ENCODE results near the gene LSM14B. TPM values are rescaled to one million over a fixed set of nuclear protein-coding genes. Genes with fewer than 3 reads are reported as not detected.
A peak's percentile ranks its signal among the peaks of the same experiment; 100 is the strongest.

LSM14B gene
- total RNA-seq, 1 experiment from 2014 or later = 86.4 TPM

DNA sequence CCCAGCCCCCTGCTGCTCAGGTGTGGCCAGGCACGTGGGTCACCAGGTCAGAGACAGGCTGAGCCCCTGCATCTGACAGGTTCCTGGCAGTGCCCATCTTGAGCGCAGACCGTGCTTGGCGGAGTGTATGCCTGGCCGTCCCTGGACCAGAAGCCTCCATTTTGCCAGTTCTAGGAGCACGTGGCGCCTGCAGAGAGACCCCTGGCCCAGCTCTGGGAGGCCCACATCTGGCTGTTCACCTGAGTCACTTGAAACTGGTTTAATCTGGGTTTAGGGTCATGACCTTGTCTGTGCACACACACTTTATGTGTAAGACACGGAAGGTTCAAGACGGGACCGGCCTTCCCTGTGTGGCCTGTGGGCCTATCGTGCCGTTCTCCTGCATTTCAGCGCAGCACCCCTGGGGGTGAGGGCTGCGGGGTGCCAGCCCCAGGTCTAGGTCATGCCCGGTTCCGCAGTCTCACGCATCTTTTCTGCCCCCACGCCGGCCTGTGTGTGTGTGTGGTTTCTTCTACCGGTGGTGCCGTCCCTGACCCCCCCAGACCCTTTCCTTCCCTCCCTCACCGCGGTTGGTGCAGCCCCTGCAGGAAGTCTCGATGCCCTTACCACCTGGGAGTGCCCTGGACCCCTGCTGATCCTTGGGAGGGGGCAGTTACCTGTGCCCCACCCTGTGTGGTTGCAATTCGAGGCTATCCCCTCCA is 35.3 kb downstream of the LSM14B start:
- in situ Hi-C loops (cut with HindIII; ENCODE audit: low sequenced_read_pairs) = no loop called here
- no peak for DNase-seq (ENCODE audit: low spot score)

DNA sequence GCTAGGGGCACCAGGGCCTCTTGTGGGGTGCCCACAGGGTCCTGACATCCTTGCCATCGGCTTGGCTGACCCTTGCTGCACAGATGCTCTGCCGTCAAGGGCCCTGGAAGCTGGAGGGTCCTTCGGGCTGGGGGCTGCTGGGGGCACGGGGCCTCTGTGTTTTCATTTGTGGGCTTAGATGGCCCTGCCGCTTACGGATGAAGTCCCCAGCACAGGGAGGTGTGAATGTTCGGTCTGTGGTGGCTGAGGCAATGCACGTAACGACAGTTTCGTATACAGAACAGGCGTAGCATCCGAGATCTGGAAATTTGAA is 35.8 kb downstream of the LSM14B start:
- in situ Hi-C loops (cut with HindIII; ENCODE audit: low sequenced_read_pairs) = no loop called here
- no peak for DNase-seq (ENCODE audit: low spot score)

DNA sequence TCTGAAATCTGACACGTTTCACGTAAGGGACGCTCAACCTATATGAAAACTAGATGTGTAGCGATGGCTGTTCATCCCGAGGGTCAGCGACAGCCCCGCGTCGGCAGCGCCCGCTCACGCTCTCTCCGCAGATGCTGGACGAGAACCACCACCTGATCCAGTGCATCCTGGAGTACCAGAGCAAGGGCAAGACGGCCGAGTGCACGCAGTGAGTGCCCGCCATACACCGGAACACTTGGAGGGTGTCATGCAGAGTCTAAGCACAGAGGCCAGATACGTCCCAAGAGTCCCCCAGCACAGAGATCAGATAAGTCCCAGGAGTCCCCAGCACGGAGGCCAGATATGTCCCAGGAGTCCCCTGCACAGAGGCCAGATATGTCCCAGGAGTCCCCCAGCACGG is 36.3 kb downstream of the LSM14B start:
- in situ Hi-C loops (cut with HindIII; ENCODE audit: low sequenced_read_pairs) = no loop called here
- DNase-seq (ENCODE audit: low spot score) = no peak

DNA sequence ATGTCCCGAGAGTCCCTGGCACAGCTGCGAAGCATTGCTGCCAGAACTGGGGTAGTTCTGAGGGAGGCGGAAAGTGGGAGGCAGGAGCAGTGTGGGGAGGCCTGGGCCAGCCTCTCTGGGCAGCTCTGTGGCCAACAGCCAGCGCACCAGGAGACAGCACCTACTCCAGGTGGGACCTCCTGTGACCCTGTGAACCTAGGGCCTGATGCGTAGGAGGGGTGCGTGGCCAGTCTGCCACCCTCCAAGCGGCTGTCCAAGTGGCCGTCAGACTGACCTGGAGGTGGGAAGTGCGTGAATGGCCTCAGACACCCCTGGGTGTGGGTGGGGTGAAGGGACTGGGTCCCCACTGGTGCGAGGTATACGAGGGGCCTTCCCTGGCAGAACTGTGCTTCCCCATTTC is 36.8 kb downstream of the LSM14B start:
- in situ Hi-C loops (cut with HindIII; ENCODE audit: low sequenced_read_pairs) = no loop called here
- DNase-seq (ENCODE audit: low spot score) = no peak

DNA sequence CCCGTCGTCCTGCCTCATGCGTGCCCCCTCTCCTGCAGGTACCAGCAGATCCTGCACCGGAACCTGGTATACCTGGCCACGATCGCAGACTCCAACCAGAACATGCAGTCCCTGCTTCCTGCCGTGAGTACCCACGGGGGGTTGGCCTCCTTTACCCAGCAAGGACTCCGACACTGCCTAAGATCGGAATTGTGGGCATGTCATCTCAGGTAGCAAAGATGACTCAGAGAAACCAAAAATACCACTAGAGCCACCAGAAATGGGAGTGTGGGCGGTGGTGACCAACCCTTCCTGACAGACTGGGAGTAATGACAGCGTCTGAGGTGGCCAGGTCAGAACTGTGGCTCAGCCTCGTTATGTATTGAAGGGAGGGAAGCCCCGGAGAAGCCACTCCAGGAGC is 37.6 kb downstream of the LSM14B start:
- in situ Hi-C loops (cut with HindIII; ENCODE audit: low sequenced_read_pairs) = no loop called here
- peak; percentile 72 for DNase-seq (ENCODE audit: low spot score)

DNA sequence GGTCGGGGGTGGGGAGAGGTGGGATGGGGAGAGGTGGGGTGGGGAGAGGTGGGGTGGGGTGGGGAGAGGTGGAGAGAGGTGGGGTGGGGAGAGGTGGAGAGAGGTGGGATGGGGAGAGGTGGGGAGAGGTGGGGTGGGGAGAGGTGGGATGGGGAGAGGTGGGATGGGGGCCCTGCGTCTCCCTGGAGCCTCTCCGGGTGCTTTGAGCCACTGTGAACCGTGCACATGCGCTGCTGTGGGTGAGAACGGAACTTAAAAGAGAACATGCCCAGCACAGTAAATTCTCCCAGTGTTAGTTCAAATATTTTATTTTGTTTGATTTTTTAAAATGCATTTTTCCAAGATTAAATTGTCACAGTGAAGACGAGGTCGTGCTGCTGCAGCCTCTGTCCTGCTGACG is 38.0 kb downstream of the LSM14B start:
- DNase-seq (ENCODE audit: low spot score) = no peak
- in situ Hi-C loops (cut with HindIII; ENCODE audit: low sequenced_read_pairs) = no loop called here

DNA sequence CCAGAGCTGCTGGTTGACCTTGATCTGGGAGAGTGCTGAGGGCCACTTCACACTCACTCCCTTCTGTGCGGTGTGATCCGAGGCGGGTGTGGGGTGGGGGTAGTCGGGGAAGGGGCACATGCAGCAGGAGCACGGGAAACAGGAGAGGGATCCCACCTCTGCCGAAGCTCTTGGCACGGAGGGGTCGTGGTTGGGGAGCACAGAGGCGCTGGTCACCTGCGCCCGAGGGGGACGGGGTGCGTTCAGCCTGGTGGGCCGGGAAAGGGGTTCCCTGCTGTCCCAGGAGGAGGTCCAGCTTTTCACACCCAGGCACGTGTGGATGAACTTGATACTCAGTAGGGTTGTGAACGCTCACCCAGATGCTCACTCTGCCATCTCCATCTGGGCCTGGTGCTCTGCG is 38.6 kb downstream of the LSM14B start:
- in situ Hi-C loops (cut with HindIII; ENCODE audit: low sequenced_read_pairs) = no loop called here

DNA sequence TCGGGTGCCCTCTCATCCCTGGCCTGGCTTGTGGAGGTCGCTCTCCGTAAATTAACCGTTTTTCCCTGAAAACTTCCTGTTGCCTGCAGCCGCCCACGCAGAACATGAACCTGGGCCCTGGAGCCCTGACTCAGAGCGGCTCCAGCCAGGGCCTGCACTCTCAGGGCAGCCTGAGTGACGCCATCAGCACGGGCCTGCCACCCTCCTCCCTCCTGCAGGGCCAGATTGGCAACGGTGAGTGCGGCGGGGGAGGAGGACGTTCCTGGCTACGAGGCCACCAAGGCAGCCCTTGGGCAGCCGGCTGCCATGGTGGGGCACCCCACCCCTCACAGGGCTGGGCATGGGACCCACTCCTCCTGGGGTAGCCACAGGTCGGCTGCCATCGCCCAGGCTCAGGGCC is 39.1 kb downstream of the LSM14B start:
- DNase-seq (ENCODE audit: low spot score) = peak; percentile 74
- in situ Hi-C loops (cut with HindIII; ENCODE audit: low sequenced_read_pairs) = no loop called here

More for the DNA sequence above, 38.6 kb downstream of the LSM14B start:
- DNase-seq (ENCODE audit: low spot score) = no peak

DNA sequence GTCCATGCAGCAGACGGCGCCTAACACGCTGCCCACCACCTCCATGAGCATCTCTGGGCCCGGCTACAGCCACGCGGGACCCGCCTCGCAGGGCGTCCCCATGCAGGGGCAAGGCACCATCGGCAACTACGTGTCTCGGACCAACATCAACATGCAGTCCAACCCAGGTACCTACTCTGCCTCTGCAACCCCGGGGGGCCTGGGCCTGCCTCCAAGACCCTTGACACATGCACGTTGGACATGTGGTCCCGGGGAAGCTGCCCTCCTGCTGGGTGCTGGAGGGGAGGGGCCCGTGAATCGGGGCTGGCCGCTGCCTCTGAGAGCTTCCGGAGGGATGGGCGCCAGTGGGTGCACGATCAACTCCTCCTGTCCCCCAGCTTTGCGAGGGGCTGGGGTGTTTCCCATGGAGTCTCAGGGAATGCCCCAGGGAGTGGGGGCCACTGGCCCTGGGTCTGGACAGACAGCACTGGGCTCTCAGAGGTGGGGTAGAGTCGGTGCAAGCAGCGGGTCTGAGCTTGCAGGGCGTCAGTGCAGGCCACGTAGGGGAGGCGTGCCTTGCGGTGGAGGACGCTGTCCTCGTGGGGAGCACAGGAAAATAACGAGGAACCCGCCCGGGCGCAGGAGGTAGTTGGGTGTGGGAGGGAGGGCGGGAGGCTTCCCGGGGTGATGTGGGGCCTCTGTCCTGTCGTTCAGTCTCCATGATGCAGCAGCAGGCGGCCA is 40.6 kb downstream of the LSM14B start:
- in situ Hi-C loops (cut with HindIII; ENCODE audit: low sequenced_read_pairs) = no loop called here
- DNase-seq (ENCODE audit: low spot score) = no peak

DNA sequence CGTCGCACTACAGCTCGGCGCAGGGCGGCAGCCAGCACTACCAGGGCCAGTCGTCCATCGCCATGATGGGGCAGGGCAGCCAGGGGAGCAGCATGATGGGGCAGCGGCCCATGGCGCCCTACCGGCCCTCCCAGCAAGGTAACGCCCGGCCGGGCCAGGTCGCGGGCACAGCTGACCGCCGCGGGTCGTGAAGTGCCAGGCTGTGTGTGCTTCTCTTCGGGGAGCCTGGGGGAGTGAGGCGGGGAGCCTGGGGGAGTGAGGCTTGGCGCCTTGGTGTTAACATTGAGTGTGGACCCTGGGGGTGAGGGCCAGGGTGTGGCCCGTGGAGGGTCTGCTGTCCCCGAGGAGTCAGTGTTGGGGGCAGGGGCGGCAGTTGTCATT is 41.2 kb downstream of the LSM14B start:
- DNase-seq (ENCODE audit: low spot score) = no peak
- in situ Hi-C loops (cut with HindIII; ENCODE audit: low sequenced_read_pairs) = no loop called here

DNA sequence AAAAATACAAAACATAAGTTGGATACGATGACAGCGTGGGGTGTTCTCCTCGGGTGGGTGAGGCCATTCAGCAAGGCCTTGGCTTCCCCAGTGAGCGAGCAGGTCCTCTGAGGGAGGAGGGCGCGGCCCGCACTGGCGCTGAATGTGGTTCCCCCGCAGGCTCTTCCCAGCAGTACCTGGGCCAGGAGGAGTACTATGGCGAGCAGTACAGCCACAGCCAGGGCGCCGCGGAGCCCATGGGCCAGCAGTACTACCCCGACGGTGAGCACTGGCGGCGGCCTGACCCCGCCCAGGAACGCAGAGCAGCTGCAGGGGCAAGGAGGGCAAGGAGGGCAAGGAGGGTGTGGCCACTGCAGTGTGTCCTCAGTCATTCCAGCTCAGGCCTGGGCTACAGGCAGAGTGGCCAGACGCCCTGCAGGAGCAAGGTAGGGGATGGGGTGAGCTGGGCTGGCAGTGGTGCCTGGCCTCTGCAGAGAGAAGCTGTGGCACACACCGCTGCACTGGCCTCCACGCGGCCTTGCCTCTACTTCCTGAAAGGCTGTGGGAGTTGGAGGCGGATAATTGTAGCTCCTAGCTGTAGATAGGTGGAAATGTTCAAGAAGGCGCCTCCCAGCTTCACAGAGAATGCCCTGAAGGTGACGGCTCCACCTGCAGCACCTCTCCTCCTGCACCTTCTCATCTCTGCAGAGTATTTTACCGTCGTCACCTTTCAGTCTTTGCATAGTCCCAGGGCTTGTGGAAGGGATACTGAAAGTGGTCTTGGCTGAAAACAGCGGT is 41.9 kb downstream of the LSM14B start:
- in situ Hi-C loops (cut with HindIII; ENCODE audit: low sequenced_read_pairs) = no loop called here
- no peak for DNase-seq (ENCODE audit: low spot score)

DNA sequence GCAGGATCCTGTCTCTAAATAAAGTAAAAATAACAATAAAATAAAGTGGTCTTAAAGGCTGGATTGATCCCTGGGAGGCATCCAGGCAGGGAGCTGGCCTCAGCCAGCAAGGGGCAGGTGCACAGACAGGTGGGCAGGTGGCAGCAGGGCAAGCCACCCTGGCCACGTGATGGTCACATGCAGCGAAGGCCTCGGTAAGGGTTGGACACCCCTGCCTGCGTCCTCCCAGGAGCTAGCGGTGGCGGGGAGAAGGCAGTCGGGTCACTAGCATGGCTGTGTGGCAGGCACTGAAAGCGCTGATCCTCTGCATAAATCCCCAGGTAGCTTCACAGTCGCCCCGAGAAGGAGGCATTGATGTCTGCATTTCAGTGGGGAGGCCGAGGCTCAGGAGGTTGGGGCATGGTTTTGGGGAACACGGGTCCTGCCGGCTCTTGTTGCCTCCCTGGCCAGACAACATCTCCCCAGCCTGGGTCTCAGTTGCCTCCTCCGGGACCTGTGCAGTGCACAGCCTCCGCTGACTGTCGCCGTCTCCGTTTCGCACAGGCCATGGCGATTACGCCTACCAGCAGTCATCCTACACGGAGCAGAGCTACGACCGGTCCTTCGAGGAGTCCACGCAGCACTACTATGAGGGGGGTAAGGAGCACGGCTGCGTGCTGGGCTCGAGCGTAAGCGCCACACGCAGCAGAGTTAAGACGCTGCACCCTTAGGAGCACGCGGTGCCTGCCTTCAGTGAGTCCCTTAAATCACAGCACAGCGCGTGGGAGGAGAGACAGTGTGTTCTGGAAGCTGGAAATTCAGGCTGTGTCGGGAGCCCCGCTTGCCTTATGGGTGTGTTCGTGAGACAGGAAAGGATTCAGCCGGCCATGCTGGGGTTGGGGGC is 42.8 kb downstream of the LSM14B start:
- no peak for DNase-seq (ENCODE audit: low spot score)
- in situ Hi-C loops (cut with HindIII; ENCODE audit: low sequenced_read_pairs) = no loop called here

DNA sequence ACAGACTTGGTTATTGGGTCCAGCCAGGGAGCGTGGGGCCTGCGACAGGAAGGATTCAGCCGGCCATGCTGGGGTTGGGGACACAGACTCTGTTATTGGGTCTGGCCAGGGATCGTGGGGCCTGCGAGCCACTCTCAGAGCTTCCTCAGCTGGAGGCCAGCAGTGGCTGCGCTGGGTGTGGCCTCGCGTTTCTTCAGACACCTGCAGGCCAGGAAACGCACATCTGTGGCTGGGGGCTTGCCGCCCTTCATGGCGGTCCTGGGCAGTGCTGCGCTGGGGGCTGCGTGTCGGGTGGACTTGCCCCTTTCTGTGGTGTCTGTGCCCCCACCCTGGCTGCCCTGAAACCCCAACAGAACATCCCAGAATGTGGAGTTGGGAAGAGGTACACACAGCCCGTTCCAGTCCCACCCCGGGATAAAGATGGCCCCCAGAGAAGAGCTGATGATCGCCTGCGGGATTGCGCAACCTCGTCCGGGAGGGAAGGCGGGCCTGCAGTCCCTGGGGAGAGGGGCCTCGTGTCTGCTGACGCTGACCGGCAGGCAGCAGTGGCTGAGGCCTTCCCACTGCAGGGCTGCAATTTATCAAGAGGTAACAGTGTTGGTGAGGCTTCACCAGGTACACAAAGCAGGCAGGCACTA is 43.6 kb downstream of the LSM14B start:
- no peak for DNase-seq (ENCODE audit: low spot score)
- in situ Hi-C loops (cut with HindIII; ENCODE audit: low sequenced_read_pairs) = no loop called here

DNA sequence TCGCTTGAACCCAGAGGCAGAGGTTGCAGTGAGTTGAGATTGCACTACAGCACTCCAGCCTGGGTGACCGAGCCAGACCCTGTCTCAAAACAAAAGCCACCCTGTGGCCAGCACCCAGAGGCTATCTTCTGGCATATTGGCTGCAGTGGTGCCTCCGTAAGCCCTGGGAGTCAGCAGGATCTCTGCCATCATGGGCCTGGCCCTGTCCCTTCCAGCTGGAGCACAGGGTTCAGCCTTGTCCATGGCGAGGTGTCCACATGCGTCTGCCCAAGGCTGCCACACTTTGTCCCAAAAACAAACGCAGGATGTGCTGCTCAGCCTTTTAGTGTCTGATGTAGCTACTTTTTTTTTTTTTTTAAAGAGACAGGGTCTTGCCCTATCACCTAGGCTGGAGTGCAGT is 45.2 kb downstream of the LSM14B start:
- in situ Hi-C loops (cut with HindIII; ENCODE audit: low sequenced_read_pairs) = no loop called here
- DNase-seq (ENCODE audit: low spot score) = no peak

DNA sequence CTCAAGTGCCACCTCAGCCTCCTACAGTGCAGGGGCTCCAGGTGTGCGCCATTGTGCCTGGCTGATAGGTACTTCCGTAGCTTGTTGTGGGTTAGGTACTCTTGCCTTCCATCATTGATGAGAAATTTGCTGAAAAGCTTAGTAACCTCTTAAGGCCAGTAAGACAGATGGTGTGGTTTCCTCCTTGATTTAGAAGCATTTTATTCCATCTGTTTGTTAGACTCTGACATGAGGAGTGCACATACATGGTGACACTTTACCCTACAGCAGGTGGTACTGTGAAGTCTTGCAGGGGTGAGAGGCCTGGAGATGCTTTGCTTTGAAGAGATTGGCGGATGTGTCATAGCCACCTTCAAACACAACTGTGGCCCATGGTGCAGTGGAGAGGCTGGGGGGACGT is 45.8 kb downstream of the LSM14B start:
- DNase-seq (ENCODE audit: low spot score) = peak; percentile 71
- in situ Hi-C loops (cut with HindIII; ENCODE audit: low sequenced_read_pairs) = no loop called here

DNA sequence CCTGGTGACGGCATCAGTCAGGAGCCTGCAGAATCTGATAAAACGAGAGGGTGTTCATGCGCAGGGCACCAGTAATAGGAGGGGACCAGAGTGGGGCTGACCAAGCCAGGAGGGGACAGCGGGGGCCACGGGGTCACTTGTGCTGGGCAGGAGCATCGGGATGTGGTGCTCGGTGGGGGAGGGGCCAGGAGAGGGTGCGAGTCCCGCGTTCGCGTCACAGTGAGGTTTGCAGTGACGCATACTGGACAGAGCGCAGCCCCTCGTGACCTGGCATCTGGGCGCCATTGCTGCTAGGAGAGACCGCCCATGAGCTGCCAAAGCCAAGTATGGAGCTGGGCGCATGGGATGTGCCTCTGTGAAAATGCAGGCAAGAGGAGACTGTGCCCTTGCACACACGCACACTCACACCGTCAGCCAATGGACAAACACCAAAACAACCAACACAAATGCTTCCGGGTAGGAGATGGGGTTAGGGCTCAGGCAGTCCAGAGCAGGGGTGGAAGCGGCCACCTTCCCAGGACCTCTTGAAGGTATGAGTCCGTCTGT is 46.7 kb downstream of the LSM14B start:
- in situ Hi-C loops (cut with HindIII; ENCODE audit: low sequenced_read_pairs) = no loop called here
- DNase-seq (ENCODE audit: low spot score) = no peak

DNA sequence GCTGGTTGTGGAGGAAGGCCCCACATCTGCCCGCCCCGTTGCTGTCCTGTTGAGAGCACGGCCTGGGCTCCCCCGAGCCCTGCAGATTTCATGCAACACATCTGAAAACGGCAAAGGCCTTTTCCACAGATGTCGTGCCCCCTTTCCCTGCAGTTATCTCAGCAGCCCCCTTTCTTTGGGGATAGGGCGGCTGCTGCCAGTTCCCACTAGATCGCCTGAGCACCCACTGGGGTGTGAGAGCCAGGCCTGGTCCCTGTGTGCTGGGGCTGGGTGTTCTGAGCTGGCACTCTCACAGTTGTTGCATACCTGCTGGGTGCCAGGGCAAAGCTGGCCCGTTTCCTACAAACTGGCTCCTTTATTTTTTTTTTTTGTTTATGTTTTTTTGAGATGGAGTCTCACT is 48.3 kb downstream of the LSM14B start:
- in situ Hi-C loops (cut with HindIII; ENCODE audit: low sequenced_read_pairs) = no loop called here
- DNase-seq (ENCODE audit: low spot score) = no peak

DNA sequence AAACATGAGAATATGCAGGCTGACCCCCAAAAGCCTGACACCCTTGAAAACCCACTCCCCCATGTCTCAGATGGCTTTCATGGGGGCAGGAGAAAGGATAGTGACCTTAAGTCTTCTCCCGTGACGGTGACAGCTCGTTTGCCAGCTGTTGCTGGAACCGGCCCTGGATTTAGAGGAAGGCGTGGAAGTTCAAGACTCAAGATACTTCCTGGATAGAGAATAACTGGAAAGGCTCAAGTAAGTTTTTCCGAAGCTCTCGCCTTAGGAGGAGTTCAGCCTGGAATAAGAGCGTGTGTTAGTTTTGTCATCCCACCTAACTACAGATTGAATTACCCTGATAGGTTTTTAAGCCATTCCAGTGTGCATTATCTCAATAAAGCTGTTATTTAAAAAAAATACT is 49.0 kb downstream of the LSM14B start:
- in situ Hi-C loops (cut with HindIII; ENCODE audit: low sequenced_read_pairs) = no loop called here
- no peak for DNase-seq (ENCODE audit: low spot score)

DNA sequence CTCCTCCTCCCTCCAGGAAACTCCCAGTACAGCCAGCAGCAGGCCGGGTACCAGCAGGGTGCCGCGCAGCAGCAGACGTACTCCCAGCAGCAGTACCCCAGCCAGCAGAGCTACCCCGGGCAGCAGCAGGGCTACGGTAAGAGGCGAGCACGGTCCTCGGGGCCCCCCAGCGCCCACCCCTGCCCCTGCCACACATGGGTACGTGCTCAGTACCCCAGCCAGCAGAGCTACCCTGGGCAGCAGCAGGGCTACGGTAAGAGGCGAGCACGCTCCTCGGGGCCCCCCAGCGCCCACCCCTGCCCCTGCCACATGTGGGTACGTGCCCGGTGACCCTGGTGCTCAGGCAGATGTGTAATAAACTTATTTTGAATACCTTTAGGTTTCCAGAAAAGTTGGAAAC is 50.4 kb downstream of the LSM14B start:
- DNase-seq (ENCODE audit: low spot score) = no peak
- in situ Hi-C loops (cut with HindIII; ENCODE audit: low sequenced_read_pairs) = no loop called here

Measured in G401 (cell line).